ENCODE data around the gene RSRC1.
"Not testable (repeated sequence)": the region's sequence is repeated elsewhere in the genome, so short reads cannot be mapped to it uniquely, and the experiment has no call there.

The RSRC1 gene

GRCh38 chr3:158465074-158465473, 355.2 kb downstream of the RSRC1 start:
- no peak for DNase-seq (ENCODE audit: low read depth)

- no peak for DNase-seq (ENCODE audit: low read depth)
These were observed 361.2 kb downstream of the RSRC1 start for GRCh38 chr3:158470944-158471638.

GRCh38 chr3:158471639-158472294, 361.9 kb downstream of the RSRC1 start:
- no peak for DNase-seq (ENCODE audit: low read depth)

- no peak for DNase-seq (ENCODE audit: low read depth)
These were observed 369.2 kb downstream of the RSRC1 start for GRCh38 chr3:158479051-158479450.

GRCh38 chr3:158483701-158484235, 373.9 kb downstream of the RSRC1 start:
- DNase-seq (ENCODE audit: low read depth) = no peak

GRCh38 chr3:158486200-158486599, 376.3 kb downstream of the RSRC1 start:
- no peak for DNase-seq (ENCODE audit: low read depth)

- no peak for DNase-seq (ENCODE audit: low read depth)
These were observed 378.8 kb downstream of the RSRC1 start for GRCh38 chr3:158488670-158489069.

GRCh38 chr3:158489181-158489580, 379.3 kb downstream of the RSRC1 start:
- DNase-seq (ENCODE audit: low read depth) = no peak

GRCh38 chr3:158491968-158492367, 382.1 kb downstream of the RSRC1 start:
- no peak for DNase-seq (ENCODE audit: low read depth)

- no peak for DNase-seq (ENCODE audit: low read depth)
These were observed 382.8 kb downstream of the RSRC1 start for GRCh38 chr3:158492685-158493084.

GRCh38 chr3:158493931-158494330, 384.0 kb downstream of the RSRC1 start:
- no peak for DNase-seq (ENCODE audit: low read depth)

GRCh38 chr3:158494673-158495072, 384.8 kb downstream of the RSRC1 start:
- no peak for DNase-seq (ENCODE audit: low read depth)

GRCh38 chr3:158495398-158495902, 385.6 kb downstream of the RSRC1 start:
- DNase-seq (ENCODE audit: low read depth) = not testable (repeated sequence)

GRCh38 chr3:158505117-158505516, 395.2 kb downstream of the RSRC1 start:
- no peak for DNase-seq (ENCODE audit: low read depth)

GRCh38 chr3:158506456-158506855, 396.6 kb downstream of the RSRC1 start:
- no peak for DNase-seq (ENCODE audit: low read depth)

- DNase-seq (ENCODE audit: low read depth) = no peak
These were observed 398.6 kb downstream of the RSRC1 start for GRCh38 chr3:158508481-158508880.

GRCh38 chr3:158509891-158510290, 400.0 kb downstream of the RSRC1 start:
- no peak for DNase-seq (ENCODE audit: low read depth)

GRCh38 chr3:158516729-158517128, 406.8 kb downstream of the RSRC1 start:
- not testable (repeated sequence) for DNase-seq (ENCODE audit: low read depth)

GRCh38 chr3:158519776-158520175, 409.9 kb downstream of the RSRC1 start:
- DNase-seq (ENCODE audit: low read depth) = no peak

GRCh38 chr3:158520433-158520832, 410.5 kb downstream of the RSRC1 start:
- DNase-seq (ENCODE audit: low read depth) = no peak

- DNase-seq (ENCODE audit: low read depth) = no peak
These were observed 412.6 kb downstream of the RSRC1 start for GRCh38 chr3:158522221-158523136.

- no peak for DNase-seq (ENCODE audit: low read depth)
These were observed 418.3 kb downstream of the RSRC1 start for GRCh38 chr3:158528076-158528674.
